GM21619 (cell line): ENCODE results near the gene FAM162A.

Source experiments
- ATAC-seq: cut with Tn5 transposase; IDR thresholded peaks from one replicate; pipeline ENCODE4 v1.9.1; 2021; ENCODE audit not compliant: unreplicated experiment

FAM162A gene

GRCh38 chr3:122387709-122388108 is 3.7 kb downstream of the FAM162A start:
- ATAC-seq = no peak

GRCh38 chr3:122389197-122389596 is 5.2 kb downstream of the FAM162A start:
- ATAC-seq = no peak

- ATAC-seq = no peak
Observed at GRCh38 chr3:122389892-122390291, 5.9 kb downstream of the FAM162A start.

GRCh38 chr3:122390665-122391064 is 6.7 kb downstream of the FAM162A start:
- ATAC-seq = no peak

GRCh38 chr3:122391681-122392446 is 7.9 kb downstream of the FAM162A start:
- ATAC-seq = no peak

- no peak for ATAC-seq
Observed at GRCh38 chr3:122392868-122393844, 9.2 kb downstream of the FAM162A start.

GRCh38 chr3:122394173-122394572 is 10.2 kb downstream of the FAM162A start:
- no peak for ATAC-seq

GRCh38 chr3:122395582-122395981 is 11.6 kb downstream of the FAM162A start:
- no peak for ATAC-seq

- no peak for ATAC-seq
Observed at GRCh38 chr3:122396511-122396910, 12.5 kb downstream of the FAM162A start.

- no peak for ATAC-seq
Observed at GRCh38 chr3:122397201-122397600, 13.2 kb downstream of the FAM162A start.

- no peak for ATAC-seq
Observed at GRCh38 chr3:122398920-122399319, 14.9 kb downstream of the FAM162A start.

GRCh38 chr3:122403489-122403888 is 19.5 kb downstream of the FAM162A start:
- no peak for ATAC-seq

- no peak for ATAC-seq
Observed at GRCh38 chr3:122405015-122405414, 21.0 kb downstream of the FAM162A start.

- no peak for ATAC-seq
Observed at GRCh38 chr3:122406198-122406597, 22.2 kb downstream of the FAM162A start.

GRCh38 chr3:122407946-122408345 is 24.0 kb downstream of the FAM162A start:
- no peak for ATAC-seq

- ATAC-seq = no peak
Observed at GRCh38 chr3:122409446-122409845, 25.5 kb downstream of the FAM162A start.

GRCh38 chr3:122410111-122410510 is 26.1 kb downstream of the FAM162A start:
- ATAC-seq = no peak

- no peak for ATAC-seq
Observed at GRCh38 chr3:122410639-122411038, 26.7 kb downstream of the FAM162A start.

GRCh38 chr3:122414391-122414790 is 30.4 kb downstream of the FAM162A start:
- no peak for ATAC-seq

GRCh38 chr3:122415104-122415744 is 31.2 kb downstream of the FAM162A start:
- ATAC-seq = peak; percentile 64
